ENCODE measurements around the gene KRT32. TPM values are rescaled to one million over a fixed set of nuclear protein-coding genes. Genes with fewer than 3 reads are reported as not detected.

The KRT32 gene
- total RNA-seq, 1 donor from 2014 or later, result not detected

GRCh38 chr17:41416479-41416878 is 50.7 kb downstream of the KRT32 start:
- peaks cover 16% of the 10 kb centered on the region for H3K4me1 Mint-ChIP-seq (ENCODE audit: low read depth)

GRCh38 chr17:41415833-41416335 is 51.3 kb downstream of the KRT32 start:
- no peaks in the 10 kb centered on the region for H3K27me3 Mint-ChIP-seq (ENCODE audit: low read depth)
- TF ChIP-seq CTCF (IDR thresholded peaks at IDR 0.05), result no peak
- H3K27ac Mint-ChIP-seq (ENCODE audit: unreplicated experiment), result no peak overlapping the region
- peaks cover 16% of the 10 kb centered on the region for H3K4me1 Mint-ChIP-seq (ENCODE audit: low read depth)
- no peak overlapping the region for H3K4me3 Mint-ChIP-seq (ENCODE audit: unreplicated experiment)
- H3K36me3 Mint-ChIP-seq (ENCODE audit: low read depth), result no peaks in the 10 kb centered on the region
- no peaks in the 10 kb centered on the region for H3K9me3 Mint-ChIP-seq (ENCODE audit: low read depth)
- DNase-seq (ENCODE audit: low spot score), result no peak

More at GRCh38 chr17:41416479-41416878, 50.7 kb downstream of the KRT32 start:
- Mint-ChIP-seq H3K36me3 (ENCODE audit: low read depth) (no peaks in the 10 kb centered on the region), H3K27ac (ENCODE audit: unreplicated experiment) (no peak overlapping the region), H3K9me3 (ENCODE audit: low read depth) (no peaks in the 10 kb centered on the region), H3K27me3 (ENCODE audit: low read depth) (peaks cover 2% of the 10 kb centered on the region), H3K4me3 (ENCODE audit: unreplicated experiment) (no peak overlapping the region)
- no peak for TF ChIP-seq CTCF (IDR thresholded peaks at IDR 0.05)
- DNase-seq (ENCODE audit: low spot score), result no peak

- Mint-ChIP-seq H3K9me3 (ENCODE audit: low read depth) (no peaks in the 10 kb centered on the region), H3K4me3 (ENCODE audit: unreplicated experiment) (no peak overlapping the region), H3K27me3 (ENCODE audit: low read depth) (no peaks in the 10 kb centered on the region), H3K36me3 (ENCODE audit: low read depth) (no peaks in the 10 kb centered on the region), H3K27ac (ENCODE audit: unreplicated experiment) (no peak overlapping the region), H3K4me1 (ENCODE audit: low read depth) (peaks cover 16% of the 10 kb centered on the region)
- no peak for TF ChIP-seq CTCF (IDR thresholded peaks at IDR 0.05)
- no peak for DNase-seq (ENCODE audit: low spot score)
These were observed 51.8 kb downstream of the KRT32 start for GRCh38 chr17:41415411-41415810.

- no peak overlapping the region for H3K27ac Mint-ChIP-seq (ENCODE audit: unreplicated experiment)
These were observed 53.2 kb downstream of the KRT32 start for GRCh38 chr17:41413982-41414381.

GRCh38 chr17:41413353-41413957 is 53.7 kb downstream of the KRT32 start:
- no peak overlapping the region for H3K27ac Mint-ChIP-seq (ENCODE audit: unreplicated experiment)
- H3K9me3 Mint-ChIP-seq (ENCODE audit: low read depth), result no peaks in the 10 kb centered on the region
- H3K27me3 Mint-ChIP-seq (ENCODE audit: low read depth), result no peaks in the 10 kb centered on the region

More at GRCh38 chr17:41413982-41414381, 53.2 kb downstream of the KRT32 start:
- H3K27me3 Mint-ChIP-seq (ENCODE audit: low read depth), result no peaks in the 10 kb centered on the region
- no peaks in the 10 kb centered on the region for H3K9me3 Mint-ChIP-seq (ENCODE audit: low read depth)
- TF ChIP-seq CTCF (IDR thresholded peaks at IDR 0.05), result no peak
- DNase-seq (ENCODE audit: low spot score), result no peak
- no peaks in the 10 kb centered on the region for H3K36me3 Mint-ChIP-seq (ENCODE audit: low read depth)
- H3K4me3 Mint-ChIP-seq (ENCODE audit: unreplicated experiment), result no peak overlapping the region
- peaks cover 16% of the 10 kb centered on the region for H3K4me1 Mint-ChIP-seq (ENCODE audit: low read depth)

More at GRCh38 chr17:41413353-41413957, 53.7 kb downstream of the KRT32 start:
- no peak for DNase-seq (ENCODE audit: low spot score)
- H3K4me3 Mint-ChIP-seq (ENCODE audit: unreplicated experiment), result no peak overlapping the region
- TF ChIP-seq CTCF (IDR thresholded peaks at IDR 0.05), result no peak
- H3K4me1 Mint-ChIP-seq (ENCODE audit: low read depth), result peaks cover 16% of the 10 kb centered on the region
- no peaks in the 10 kb centered on the region for H3K36me3 Mint-ChIP-seq (ENCODE audit: low read depth)

Measured in chondrocyte (in vitro differentiated cells).